ENCODE data around the gene UBE2Q1. TPM values are rescaled to one million over a fixed set of nuclear protein-coding genes. Genes with fewer than 3 reads are reported as not detected.

UBE2Q1 gene
- total RNA-seq, 1 experiment from 2014 or later = 32.6 TPM

Other genes with a start within 250 kb of the UBE2Q1 start
- not detected in 2 replicates for gene AQP10, start 237.6 kb downstream of the UBE2Q1 start, total RNA-seq (2014; rRNA removed; shearing (Covaris generic))
- gene ATP8B2, start 233.1 kb downstream of the UBE2Q1 start, total RNA-seq (2014; rRNA removed; shearing (Covaris generic)) = 21.2 and 25.7 TPM in 2 replicates
- gene IL6R, start 153.3 kb downstream of the UBE2Q1 start, total RNA-seq (2014; rRNA removed; shearing (Covaris generic)) = 0.53 and 1.1 TPM in 2 replicates
- not detected in 2 replicates for gene TDRD10, start 56.4 kb downstream of the UBE2Q1 start, total RNA-seq (2014; rRNA removed; shearing (Covaris generic))
- gene SHE, start 56.2 kb downstream of the UBE2Q1 start, total RNA-seq (2014; rRNA removed; shearing (Covaris generic)) = 0.02 TPM in 1 of 2 replicates, not detected in the other
- 0.08 TPM in 2 replicates for gene CHRNB2, start 9.1 kb upstream of the UBE2Q1 start, total RNA-seq (2014; rRNA removed; shearing (Covaris generic))
- gene ADAR, start 49.5 kb upstream of the UBE2Q1 start, total RNA-seq (2014; rRNA removed; shearing (Covaris generic)) = 102 and 104 TPM in 2 replicates

All from SJCRH30 (cell line).